A549 treated with Hydrocortisone at 1 μM for 4 hours (cell line): ENCODE measurements around the gene RARS1. TPM values are rescaled to one million over a fixed set of nuclear protein-coding genes. Genes with fewer than 3 reads are reported as not detected.

ENCODE experiments used
- total RNA-seq: library from RNA; stranded (reverse); fragments of 200-300 nt; extraction: Qiagen RNA extraction; gene quantifications from 5 replicates; pipeline ENCODE4 v1.2.3, GENCODE V29; 2022

The RARS1 gene
- 91.5 to 125 TPM (median 96.3 TPM) in 5 replicates for total RNA-seq

GRCh38 chr5:168486136-168486879 is at the start of gene RARS1:
RARS1 (plus strand) TSS chr5:168486471; CDS start chr5:168486499, 28 bp downstream.

GRCh38 chr5:168528521-168529373 is 42.5 kb downstream of the RARS1 start, which contains the start of gene FBLL1:
FBLL1 (plus strand) TSS chr5:168529305; CDS start chr5:168529505, 200 bp downstream.

Other genes with a start within 250 kb of the RARS1 start
- gene WWC1, start 194.8 kb upstream of the RARS1 start, total RNA-seq = 72.4 to 90.2 TPM (median 85.7 TPM) in 5 replicates
- gene FBLL1, start 42.8 kb downstream of the RARS1 start, total RNA-seq = 0.09 to 0.31 TPM (median 0.10 TPM) in 3 of 5 replicates, not detected in the others
- 15.8 to 23.7 TPM (median 20.9 TPM) in 5 replicates for gene PANK3, start 92.9 kb downstream of the RARS1 start, total RNA-seq